H9 (cell line): ENCODE measurements around the gene SMIM13. TPM values are rescaled to one million over a fixed set of nuclear protein-coding genes. Genes with fewer than 3 reads are reported as not detected.

Experiments
- DNase-seq: peaks from one replicate; pipeline ENCODE4 v3.0.0-alpha.2; 2017
- H2AFZ ChIP-seq: one replicate; pipeline ENCODE4 v1.6.1; 2013; ENCODE audit warnings: mild to moderate bottlenecking, low read length, control low read depth, moderate library complexity
- H2AK5ac ChIP-seq: 2 replicates; pipeline ENCODE4 v1.6.1; 2013; ENCODE audit warnings: low read length, control low read depth, mixed read lengths; ENCODE audit not compliant: insufficient read length
- H2BK120ac ChIP-seq: one replicate; pipeline ENCODE4 v1.6.1; 2013; ENCODE audit warnings: low read depth, mild to moderate bottlenecking, low read length, control low read depth, inconsistent platforms; ENCODE audit not compliant: poor library complexity, severe bottlenecking
- H2BK12ac ChIP-seq: 2 replicates; pipeline ENCODE4 v1.6.1; 2013; ENCODE audit warnings: low read length, control low read depth, mixed read lengths, low read depth; ENCODE audit not compliant: insufficient read length
- H2BK15ac ChIP-seq: 2 replicates; pipeline ENCODE4 v1.6.1; 2013; ENCODE audit warnings: low read depth, low read length, control low read depth
- H2BK20ac ChIP-seq: one replicate; pipeline ENCODE4 v1.6.1; 2013; ENCODE audit warnings: low read depth, mild to moderate bottlenecking, low read length, control low read depth, inconsistent platforms; ENCODE audit not compliant: poor library complexity, severe bottlenecking
- H2BK5ac ChIP-seq: 2 replicates; pipeline ENCODE4 v1.6.1; 2013; ENCODE audit warnings: low read length, control low read depth, mixed read lengths; ENCODE audit not compliant: insufficient read length
- H3K14ac ChIP-seq: 2 replicates; pipeline ENCODE4 v1.6.1; 2013; ENCODE audit warnings: low read length, control low read depth; ENCODE audit not compliant: insufficient read depth
- H3K18ac ChIP-seq: 2 replicates; pipeline ENCODE4 v1.6.1; 2013; ENCODE audit warnings: low read depth, mild to moderate bottlenecking, mixed read lengths, low read length, control low read depth; ENCODE audit not compliant: insufficient read length
- H3K23ac ChIP-seq: 2 replicates; pipeline ENCODE4 v1.6.1; 2013; ENCODE audit warnings: low read length, control low read depth, mixed read lengths, low read depth; ENCODE audit not compliant: insufficient read length
- H3K23me2 ChIP-seq: 2 replicates; pipeline ENCODE4 v1.6.1; 2013; ENCODE audit warnings: low read depth, mild to moderate bottlenecking, mixed read lengths, low read length, control low read depth; ENCODE audit not compliant: insufficient read length, poor library complexity, severe bottlenecking
- H3K27ac ChIP-seq: 2 replicates; pipeline ENCODE4 v1.5.1; 2013; ENCODE audit warnings: low read length, control low read depth, mixed read lengths, low read depth; ENCODE audit not compliant: insufficient read length
- H3K27me3 ChIP-seq: 2 replicates; pipeline ENCODE4 v1.6.1; 2013; ENCODE audit warnings: low read length, control low read depth, inconsistent platforms; ENCODE audit not compliant: insufficient read depth
- H3K4ac ChIP-seq: 2 replicates; pipeline ENCODE4 v1.6.1; 2013; ENCODE audit warnings: low read depth, mild to moderate bottlenecking, control low read depth, inconsistent platforms, low read length, moderate library complexity
- H3K4me1 ChIP-seq: 2 replicates; pipeline ENCODE4 v1.6.1; 2013; ENCODE audit warnings: low read length, control low read depth, inconsistent platforms; ENCODE audit not compliant: insufficient read depth
- H3K4me2 ChIP-seq: 2 replicates; pipeline ENCODE4 v1.6.1; 2013; ENCODE audit warnings: low read length, control low read depth, mixed read lengths; ENCODE audit not compliant: insufficient read length, insufficient read depth
- H3K56ac ChIP-seq: 2 replicates; pipeline ENCODE4 v1.6.1; 2013; ENCODE audit warnings: low read depth, mild to moderate bottlenecking, mixed read lengths, low read length, control low read depth; ENCODE audit not compliant: insufficient read length
- H3K79me1 ChIP-seq: 2 replicates; pipeline ENCODE4 v1.6.1; 2013; ENCODE audit warnings: low read depth, mild to moderate bottlenecking, moderate library complexity, low read length, control low read depth, inconsistent platforms; ENCODE audit not compliant: insufficient read depth, poor library complexity, severe bottlenecking
- H3K79me2 ChIP-seq: 2 replicates; pipeline ENCODE4 v1.6.1; 2013; ENCODE audit warnings: low read length, control low read depth, inconsistent platforms; ENCODE audit not compliant: insufficient read depth
- H3K9ac ChIP-seq: 2 replicates; pipeline ENCODE4 v1.6.1; 2013; ENCODE audit warnings: low read length, control low read depth, mixed read lengths; ENCODE audit not compliant: insufficient read length; ENCODE audit errors: extremely low read depth
- H3K9me3 ChIP-seq: one replicate; pipeline ENCODE4 v1.6.1; 2013; ENCODE audit warnings: low read depth, low read length, inconsistent platforms; ENCODE audit not compliant: control insufficient read depth
- H3T11ph ChIP-seq: one replicate; pipeline ENCODE4 v1.6.1; 2013; ENCODE audit warnings: mild to moderate bottlenecking, low read length, control low read depth, inconsistent platforms
- H4K20me1 ChIP-seq: one replicate; pipeline ENCODE4 v1.6.1; 2013; ENCODE audit not compliant: control insufficient read depth, insufficient read length, insufficient read depth
- H4K5ac ChIP-seq: 2 replicates; pipeline ENCODE4 v1.6.1; 2013; ENCODE audit warnings: low read depth, mild to moderate bottlenecking, mixed read lengths, low read length, control low read depth; ENCODE audit not compliant: insufficient read length
- H4K8ac ChIP-seq: replicated peaks from 2 replicates; pipeline ENCODE4 v1.6.1; 2013; ENCODE audit warnings: low read length, control low read depth, mixed read lengths, low read depth; ENCODE audit not compliant: insufficient read length
- H4K91ac ChIP-seq: 2 replicates; pipeline ENCODE4 v1.6.1; 2013; ENCODE audit warnings: low read depth, mild to moderate bottlenecking, moderate library complexity, mixed read lengths, low read length, control low read depth; ENCODE audit not compliant: insufficient read length
- H3K27ac Mint-ChIP-seq, 3 experiments: 2 replicates in 2 of 3; 3 replicates in 1 of 3; pipeline ENCODE4 v1.8.0; 2020 to 2021; ENCODE audit warnings: mixed read lengths in 3 of 3, mild to moderate bottlenecking in 1 of 3, moderate library complexity in 1 of 3
- H3K27me3 Mint-ChIP-seq: 2 replicates; pipeline ENCODE4 v1.8.0; 2021; ENCODE audit warnings: low read depth, mild to moderate bottlenecking, moderate library complexity, mixed read lengths
- H3K36me3 Mint-ChIP-seq, 3 experiments: 2 replicates in 2 of 3; 3 replicates in 1 of 3; pipeline ENCODE4 v1.8.0; 2020 to 2021; ENCODE audit warnings: low read depth in 3 of 3, mixed read lengths in 3 of 3; ENCODE audit not compliant: insufficient read depth in 1 of 3
- H3K4me1 Mint-ChIP-seq, 2 experiments: 2 replicates each; pipeline ENCODE4 v1.8.0; 2020; ENCODE audit warnings: mixed read lengths in 2 of 2
- H3K4me3 Mint-ChIP-seq, 2 experiments: 2 replicates in 1 of 2; 3 replicates in 1 of 2; pipeline ENCODE4 v1.8.0; 2020 to 2021; ENCODE audit warnings: mild to moderate bottlenecking in 2 of 2, mixed read lengths in 2 of 2, moderate library complexity in 1 of 2
- H3K9me3 Mint-ChIP-seq, 2 experiments: 2 replicates in 1 of 2; 3 replicates in 1 of 2; pipeline ENCODE4 v1.8.0; 2020; ENCODE audit warnings: mild to moderate bottlenecking in 2 of 2, mixed read lengths in 2 of 2, moderate library complexity in 1 of 2
- CTCF ChIP-seq: fragments of 200-600 bp; sonication (generic); conservative IDR thresholded peaks from 3 replicates; pipeline ENCODE4 v1.8.0; 2021; ENCODE audit warnings: antibody characterized with exemption, mild to moderate bottlenecking
- WGBS: extraction: QIAGEN DNeasy Blood & Tissue Kit; methylation state at CpG from one replicate; pipeline ENCODE4 v1.1.7; 2013; ENCODE audit warnings: missing lambda C conversion rate, low lambda C conversion rate, mixed read lengths; ENCODE audit not compliant: insufficient read length; ENCODE audit errors: extremely low coverage; 5-methylcytosine and 5-hydroxymethylcytosine counted together
- total RNA-seq: library from RNA; stranded (reverse); gene quantifications from 2 replicates; pipeline ENCODE4 v1.2.1, GENCODE V29; 2021

SMIM13 gene
- total RNA-seq, 1 experiment from 2014 or later: 10.6 TPM

- Histone ChIP-seq H4K91ac (no peak overlapping the region), H3K27me3 (no peaks in the 10 kb centered on the region), H3K27ac (no peak overlapping the region), H3K79me1 (no peaks in the 10 kb centered on the region), H3K9me3 (no peaks in the 10 kb centered on the region), H3K4ac (no peak overlapping the region), H3K14ac (no peak overlapping the region), H4K8ac (no peak overlapping the region), H4K20me1 (no peaks in the 10 kb centered on the region), H3K4me1 (no peaks in the 10 kb centered on the region; the same call in 1 of the 2 replicates), H2BK5ac (no peak overlapping the region), H3K18ac (no peak overlapping the region), H2AFZ (no peak overlapping the region), H3K23ac (no peak overlapping the region), H4K5ac (no peak overlapping the region), H2BK15ac (no peak overlapping the region), H3K56ac (no peak overlapping the region), H2AK5ac (no peak overlapping the region), H3K23me2 (no peaks in the 10 kb centered on the region), H3K9ac (no peak overlapping the region), H2BK20ac (no peak overlapping the region), H3K79me2 (no peaks in the 10 kb centered on the region), H3K4me2 (no peak overlapping the region), H2BK12ac (no peak overlapping the region), H3T11ph (no peak overlapping the region), H2BK120ac (no peak overlapping the region)
- DNase-seq: no peak
- H3K27me3 Mint-ChIP-seq: no peaks in the 10 kb centered on the region
- peaks cover 16% of the 10 kb centered on the region in 2 experiments for H3K4me1 Mint-ChIP-seq
- TF ChIP-seq CTCF: no peak
- H3K36me3 Mint-ChIP-seq: no peaks in the 10 kb centered on the region
- no peak overlapping the region for H3K4me3 Mint-ChIP-seq
- no peaks in the 10 kb centered on the region for H3K9me3 Mint-ChIP-seq
- no peak overlapping the region for H3K27ac Mint-ChIP-seq
- WGBS: no CpG with 5 or more reads among the region's 4 CpGs
These were observed 21.5 kb upstream of the SMIM13 start for GRCh38 chr6:11072101-11072500.
